ENCODE data around the gene NELFB. TPM values are rescaled to one million over a fixed set of nuclear protein-coding genes. Genes with fewer than 3 reads are reported as not detected.

The NELFB gene
- total RNA-seq, 1 experiment from 2014 or later = 71.7 TPM

- Histone ChIP-seq H2BK15ac (ENCODE audit: low read depth, low read length) (no peak overlapping the region), H2BK12ac (ENCODE audit: insufficient read length, low read depth, low read length) (no peak overlapping the region), H4K20me1 (ENCODE audit: control insufficient read depth, insufficient read depth, insufficient read length) (no peaks in the 10 kb centered on the region), H3K4ac (ENCODE audit: low read depth, low read length) (no peak overlapping the region), H3K4me2 (ENCODE audit: insufficient read depth, insufficient read length, low read length) (peak overlapping the region; percentile 27), H3T11ph (ENCODE audit: low read length) (no peak overlapping the region), H4K91ac (ENCODE audit: insufficient read length, low read depth, low read length) (no peak overlapping the region), H2AK5ac (ENCODE audit: insufficient read length, low read length) (no peak overlapping the region), H2BK5ac (ENCODE audit: insufficient read length, low read length) (no peak overlapping the region), H3K27me3 (ENCODE audit: insufficient read depth, low read length) (no peaks in the 10 kb centered on the region), H2BK120ac (ENCODE audit: low read depth, low read length, poor library complexity, severe bottlenecking) (no peak overlapping the region), H3K9me3 (ENCODE audit: control insufficient read depth, low read depth, low read length) (no peaks in the 10 kb centered on the region), H3K4me1 (ENCODE audit: insufficient read depth, low read length) (no peaks in the 10 kb centered on the region), H3K56ac (ENCODE audit: insufficient read length, low read depth, low read length) (no peak overlapping the region), H3K18ac (ENCODE audit: insufficient read length, low read depth, low read length) (no peak overlapping the region), H3K79me1 (ENCODE audit: insufficient read depth, low read depth, low read length, poor library complexity, severe bottlenecking) (no peaks in the 10 kb centered on the region), H3K79me2 (ENCODE audit: insufficient read depth, low read length) (no peaks in the 10 kb centered on the region), H3K23ac (ENCODE audit: insufficient read length, low read depth, low read length) (no peak overlapping the region), H2AFZ (ENCODE audit: low read length) (no peak overlapping the region), H3K14ac (ENCODE audit: insufficient read depth, low read length) (no peak overlapping the region), H2BK20ac (ENCODE audit: low read depth, low read length, poor library complexity, severe bottlenecking) (no peak overlapping the region), H4K8ac (replicated peaks; ENCODE audit: insufficient read length, low read depth, low read length) (no peak overlapping the region), H4K5ac (ENCODE audit: insufficient read length, low read depth, low read length) (no peak overlapping the region), H3K23me2 (ENCODE audit: insufficient read length, low read depth, low read length, poor library complexity, severe bottlenecking) (peaks cover 10% of the 10 kb centered on the region), H3K27ac (ENCODE audit: insufficient read length, low read depth, low read length) (no peak overlapping the region), H3K9ac (ENCODE audit: extremely low read depth, insufficient read length, low read length) (no peak overlapping the region)
- Mint-ChIP-seq H3K27ac (no peak overlapping the region), H3K4me1 (peaks cover 2 to 3% of the 10 kb centered on the region in 2 experiments), H3K36me3 (ENCODE audit: insufficient read depth in 1 of 3, low read depth in 3 of 3) (no peaks in the 10 kb centered on the region), H3K4me3 (peak overlapping the region in 1 of 2 experiments; percentile 73; a peak in 2 of 5 replicates), H3K27me3 (ENCODE audit: low read depth) (no peaks in the 10 kb centered on the region; the same call in 1 of the 2 replicates), H3K9me3 (no peaks in the 10 kb centered on the region)
- no peak for DNase-seq
- no peak for TF ChIP-seq CTCF (conservative IDR thresholded peaks at IDR 0.05)
- no CpG with 5 or more reads among the region's 18 CpGs for WGBS (ENCODE audit: extremely low coverage, insufficient read length, low lambda C conversion rate)
These were observed 27.1 kb upstream of the NELFB start for GRCh38 chr9:137227853-137228505.

Data from H9 (cell line).